ENCODE measurements around the gene UBE3D.

UBE3D gene

DNA sequence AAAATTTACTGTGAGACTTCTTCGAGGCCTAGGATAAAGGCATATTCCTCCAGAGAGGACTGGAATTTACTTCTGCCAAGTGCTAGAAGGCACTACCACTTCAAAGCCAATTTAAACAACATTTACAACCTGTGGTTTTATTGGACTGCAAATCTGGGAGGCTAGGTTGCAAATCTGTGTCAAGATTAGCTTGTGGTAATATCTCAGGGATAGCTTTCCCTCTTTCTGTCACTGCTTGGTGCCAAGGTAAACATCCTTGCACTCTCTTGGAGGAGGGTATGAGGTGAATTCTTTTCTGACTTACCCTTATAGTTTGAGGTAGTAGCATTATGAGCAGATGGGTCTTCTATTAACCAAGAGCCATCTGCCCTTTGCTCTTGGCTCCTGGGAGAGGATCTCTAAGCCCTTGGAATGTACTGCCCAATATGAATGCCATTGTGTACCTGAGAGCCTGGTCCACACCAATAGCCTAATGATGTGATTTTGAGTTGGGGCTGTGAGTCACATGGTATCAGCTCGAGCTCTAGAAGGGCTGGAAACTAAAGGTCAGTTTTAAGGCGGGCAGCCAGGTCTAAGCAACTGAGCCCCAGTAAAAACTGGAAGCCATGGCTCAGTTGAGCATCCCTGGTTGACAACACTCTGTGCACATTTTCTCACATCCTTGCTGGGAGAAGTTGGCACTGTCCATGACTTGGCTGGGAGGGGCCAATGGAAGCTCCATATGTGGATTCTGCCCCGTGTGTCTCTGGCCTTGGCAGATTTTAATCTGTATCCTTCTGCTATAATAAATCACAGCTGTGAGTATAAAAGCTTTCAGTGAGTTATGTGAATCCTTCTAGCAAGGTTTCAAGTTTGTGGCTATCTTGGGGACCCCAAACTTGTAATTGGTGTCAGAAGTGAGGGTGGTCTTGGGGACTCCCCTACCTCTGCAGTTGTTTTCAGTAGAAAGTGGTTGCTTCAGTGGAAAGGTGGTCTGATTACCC is 188.1 kb downstream of the UBE3D start (continued):
- TF ChIP-seq, protein P1, sequence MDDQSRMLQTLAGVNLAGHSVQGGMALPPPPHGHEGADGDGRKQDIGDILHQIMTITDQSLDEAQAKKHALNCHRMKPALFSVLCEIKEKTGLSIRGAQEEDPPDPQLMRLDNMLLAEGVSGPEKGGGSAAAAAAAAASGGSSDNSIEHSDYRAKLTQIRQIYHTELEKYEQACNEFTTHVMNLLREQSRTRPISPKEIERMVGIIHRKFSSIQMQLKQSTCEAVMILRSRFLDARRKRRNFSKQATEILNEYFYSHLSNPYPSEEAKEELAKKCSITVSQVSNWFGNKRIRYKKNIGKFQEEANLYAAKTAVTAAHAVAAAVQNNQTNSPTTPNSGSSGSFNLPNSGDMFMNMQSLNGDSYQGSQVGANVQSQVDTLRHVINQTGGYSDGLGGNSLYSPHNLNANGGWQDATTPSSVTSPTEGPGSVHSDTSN (CRISPR knock-in tag; IDR thresholded peaks at IDR 0.05), result no peak
- no peak for TF ChIP-seq ZNF747 (tag by site-specific recombination; IDR thresholded peaks at IDR 0.05)
- peak; percentile 99 for TF ChIP-seq FEZF1 (tag by site-specific recombination; IDR thresholded peaks at IDR 0.05)
- no peak for TF ChIP-seq ZNF266 (tag by site-specific recombination; IDR thresholded peaks at IDR 0.05; ENCODE audit: low read depth)
- TF ChIP-seq, protein P2, sequence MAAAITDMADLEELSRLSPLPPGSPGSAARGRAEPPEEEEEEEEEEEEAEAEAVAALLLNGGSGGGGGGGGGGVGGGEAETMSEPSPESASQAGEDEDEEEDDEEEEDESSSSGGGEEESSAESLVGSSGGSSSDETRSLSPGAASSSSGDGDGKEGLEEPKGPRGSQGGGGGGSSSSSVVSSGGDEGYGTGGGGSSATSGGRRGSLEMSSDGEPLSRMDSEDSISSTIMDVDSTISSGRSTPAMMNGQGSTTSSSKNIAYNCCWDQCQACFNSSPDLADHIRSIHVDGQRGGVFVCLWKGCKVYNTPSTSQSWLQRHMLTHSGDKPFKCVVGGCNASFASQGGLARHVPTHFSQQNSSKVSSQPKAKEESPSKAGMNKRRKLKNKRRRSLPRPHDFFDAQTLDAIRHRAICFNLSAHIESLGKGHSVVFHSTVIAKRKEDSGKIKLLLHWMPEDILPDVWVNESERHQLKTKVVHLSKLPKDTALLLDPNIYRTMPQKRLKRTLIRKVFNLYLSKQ (tag by site-specific recombination; IDR thresholded peaks at IDR 0.05; ENCODE audit: borderline replicate concordance), result no peak
- TF ChIP-seq, protein P3, sequence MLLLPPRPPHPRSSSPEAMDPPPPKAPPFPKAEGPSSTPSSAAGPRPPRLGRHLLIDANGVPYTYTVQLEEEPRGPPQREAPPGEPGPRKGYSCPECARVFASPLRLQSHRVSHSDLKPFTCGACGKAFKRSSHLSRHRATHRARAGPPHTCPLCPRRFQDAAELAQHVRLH (tag by site-specific recombination; IDR thresholded peaks at IDR 0.05), result peak; percentile 97
- TF ChIP-seq, protein P4, sequence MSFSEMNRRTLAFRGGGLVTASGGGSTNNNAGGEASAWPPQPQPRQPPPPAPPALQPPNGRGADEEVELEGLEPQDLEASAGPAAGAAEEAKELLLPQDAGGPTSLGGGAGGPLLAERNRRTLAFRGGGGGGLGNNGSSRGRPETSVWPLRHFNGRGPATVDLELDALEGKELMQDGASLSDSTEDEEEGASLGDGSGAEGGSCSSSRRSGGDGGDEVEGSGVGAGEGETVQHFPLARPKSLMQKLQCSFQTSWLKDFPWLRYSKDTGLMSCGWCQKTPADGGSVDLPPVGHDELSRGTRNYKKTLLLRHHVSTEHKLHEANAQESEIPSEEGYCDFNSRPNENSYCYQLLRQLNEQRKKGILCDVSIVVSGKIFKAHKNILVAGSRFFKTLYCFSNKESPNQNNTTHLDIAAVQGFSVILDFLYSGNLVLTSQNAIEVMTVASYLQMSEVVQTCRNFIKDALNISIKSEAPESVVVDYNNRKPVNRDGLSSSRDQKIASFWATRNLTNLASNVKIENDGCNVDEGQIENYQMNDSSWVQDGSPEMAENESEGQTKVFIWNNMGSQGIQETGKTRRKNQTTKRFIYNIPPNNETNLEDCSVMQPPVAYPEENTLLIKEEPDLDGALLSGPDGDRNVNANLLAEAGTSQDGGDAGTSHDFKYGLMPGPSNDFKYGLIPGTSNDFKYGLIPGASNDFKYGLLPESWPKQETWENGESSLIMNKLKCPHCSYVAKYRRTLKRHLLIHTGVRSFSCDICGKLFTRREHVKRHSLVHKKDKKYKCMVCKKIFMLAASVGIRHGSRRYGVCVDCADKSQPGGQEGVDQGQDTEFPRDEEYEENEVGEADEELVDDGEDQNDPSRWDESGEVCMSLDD (tag by site-specific recombination; IDR thresholded peaks at IDR 0.05), result no peak
- peak; percentile 27 for TF ChIP-seq ZNF510 (tag by site-specific recombination; IDR thresholded peaks at IDR 0.05; ENCODE audit: insufficient replicate concordance)
- TF ChIP-seq, protein P5, sequence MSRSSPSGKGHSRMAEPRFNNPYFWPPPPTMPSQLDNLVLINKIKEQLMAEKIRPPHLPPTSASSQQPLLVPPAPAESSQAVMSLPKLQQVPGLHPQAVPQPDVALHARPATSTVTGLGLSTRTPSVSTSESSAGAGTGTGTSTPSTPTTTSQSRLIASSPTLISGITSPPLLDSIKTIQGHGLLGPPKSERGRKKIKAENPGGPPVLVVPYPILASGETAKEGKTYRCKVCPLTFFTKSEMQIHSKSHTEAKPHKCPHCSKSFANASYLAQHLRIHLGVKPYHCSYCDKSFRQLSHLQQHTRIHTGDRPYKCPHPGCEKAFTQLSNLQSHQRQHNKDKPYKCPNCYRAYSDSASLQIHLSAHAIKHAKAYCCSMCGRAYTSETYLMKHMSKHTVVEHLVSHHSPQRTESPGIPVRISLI (tag by site-specific recombination; IDR thresholded peaks at IDR 0.05), result no peak
- no peak for TF ChIP-seq ZNF585B (tag by site-specific recombination; IDR thresholded peaks at IDR 0.05)
- TF ChIP-seq ZFP3 (tag by site-specific recombination; IDR thresholded peaks at IDR 0.05; ENCODE audit: low read depth), result no peak; the same call in 1 of the 2 replicates
- TF ChIP-seq ZNF623 (tag by site-specific recombination; IDR thresholded peaks at IDR 0.05), result no peak
- no peak for TF ChIP-seq ZNF292 (tag by site-specific recombination; IDR thresholded peaks at IDR 0.05; ENCODE audit: borderline replicate concordance, low read depth)
- TF ChIP-seq ZNF239 (tag by site-specific recombination; IDR thresholded peaks at IDR 0.05), result 0 out of 2 replicates have a peak, but pooled peaks have one; percentile 32
- no peak for TF ChIP-seq ZNF670 (tag by site-specific recombination; IDR thresholded peaks at IDR 0.05; ENCODE audit: low read depth)
- no peak for TF ChIP-seq PRDM1 (tag by site-specific recombination; IDR thresholded peaks at IDR 0.05)
- no peak for TF ChIP-seq ZFP41 (tag by site-specific recombination; IDR thresholded peaks at IDR 0.05; ENCODE audit: borderline replicate concordance)
- TF ChIP-seq, protein P6, sequence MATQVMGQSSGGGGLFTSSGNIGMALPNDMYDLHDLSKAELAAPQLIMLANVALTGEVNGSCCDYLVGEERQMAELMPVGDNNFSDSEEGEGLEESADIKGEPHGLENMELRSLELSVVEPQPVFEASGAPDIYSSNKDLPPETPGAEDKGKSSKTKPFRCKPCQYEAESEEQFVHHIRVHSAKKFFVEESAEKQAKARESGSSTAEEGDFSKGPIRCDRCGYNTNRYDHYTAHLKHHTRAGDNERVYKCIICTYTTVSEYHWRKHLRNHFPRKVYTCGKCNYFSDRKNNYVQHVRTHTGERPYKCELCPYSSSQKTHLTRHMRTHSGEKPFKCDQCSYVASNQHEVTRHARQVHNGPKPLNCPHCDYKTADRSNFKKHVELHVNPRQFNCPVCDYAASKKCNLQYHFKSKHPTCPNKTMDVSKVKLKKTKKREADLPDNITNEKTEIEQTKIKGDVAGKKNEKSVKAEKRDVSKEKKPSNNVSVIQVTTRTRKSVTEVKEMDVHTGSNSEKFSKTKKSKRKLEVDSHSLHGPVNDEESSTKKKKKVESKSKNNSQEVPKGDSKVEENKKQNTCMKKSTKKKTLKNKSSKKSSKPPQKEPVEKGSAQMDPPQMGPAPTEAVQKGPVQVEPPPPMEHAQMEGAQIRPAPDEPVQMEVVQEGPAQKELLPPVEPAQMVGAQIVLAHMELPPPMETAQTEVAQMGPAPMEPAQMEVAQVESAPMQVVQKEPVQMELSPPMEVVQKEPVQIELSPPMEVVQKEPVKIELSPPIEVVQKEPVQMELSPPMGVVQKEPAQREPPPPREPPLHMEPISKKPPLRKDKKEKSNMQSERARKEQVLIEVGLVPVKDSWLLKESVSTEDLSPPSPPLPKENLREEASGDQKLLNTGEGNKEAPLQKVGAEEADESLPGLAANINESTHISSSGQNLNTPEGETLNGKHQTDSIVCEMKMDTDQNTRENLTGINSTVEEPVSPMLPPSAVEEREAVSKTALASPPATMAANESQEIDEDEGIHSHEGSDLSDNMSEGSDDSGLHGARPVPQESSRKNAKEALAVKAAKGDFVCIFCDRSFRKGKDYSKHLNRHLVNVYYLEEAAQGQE (tag by site-specific recombination; IDR thresholded peaks at IDR 0.05), result no peak
- peak; percentile 96 for TF ChIP-seq ZXDB (tag by site-specific recombination; IDR thresholded peaks at IDR 0.05)
- no peak for TF ChIP-seq ZNF391 (tag by site-specific recombination; IDR thresholded peaks at IDR 0.05; ENCODE audit: borderline replicate concordance, low read depth)
- no peak for TF ChIP-seq ZNF660 (tag by site-specific recombination; IDR thresholded peaks at IDR 0.05)
- TF ChIP-seq, protein P7, sequence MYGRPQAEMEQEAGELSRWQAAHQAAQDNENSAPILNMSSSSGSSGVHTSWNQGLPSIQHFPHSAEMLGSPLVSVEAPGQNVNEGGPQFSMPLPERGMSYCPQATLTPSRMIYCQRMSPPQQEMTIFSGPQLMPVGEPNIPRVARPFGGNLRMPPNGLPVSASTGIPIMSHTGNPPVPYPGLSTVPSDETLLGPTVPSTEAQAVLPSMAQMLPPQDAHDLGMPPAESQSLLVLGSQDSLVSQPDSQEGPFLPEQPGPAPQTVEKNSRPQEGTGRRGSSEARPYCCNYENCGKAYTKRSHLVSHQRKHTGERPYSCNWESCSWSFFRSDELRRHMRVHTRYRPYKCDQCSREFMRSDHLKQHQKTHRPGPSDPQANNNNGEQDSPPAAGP (tag by site-specific recombination; IDR thresholded peaks at IDR 0.05), result no peak
- TF ChIP-seq ZNF184 (tag by site-specific recombination; IDR thresholded peaks at IDR 0.05), result no peak
- TF ChIP-seq ZNF157 (tag by site-specific recombination; IDR thresholded peaks at IDR 0.05), result no peak
- TF ChIP-seq, protein P8, sequence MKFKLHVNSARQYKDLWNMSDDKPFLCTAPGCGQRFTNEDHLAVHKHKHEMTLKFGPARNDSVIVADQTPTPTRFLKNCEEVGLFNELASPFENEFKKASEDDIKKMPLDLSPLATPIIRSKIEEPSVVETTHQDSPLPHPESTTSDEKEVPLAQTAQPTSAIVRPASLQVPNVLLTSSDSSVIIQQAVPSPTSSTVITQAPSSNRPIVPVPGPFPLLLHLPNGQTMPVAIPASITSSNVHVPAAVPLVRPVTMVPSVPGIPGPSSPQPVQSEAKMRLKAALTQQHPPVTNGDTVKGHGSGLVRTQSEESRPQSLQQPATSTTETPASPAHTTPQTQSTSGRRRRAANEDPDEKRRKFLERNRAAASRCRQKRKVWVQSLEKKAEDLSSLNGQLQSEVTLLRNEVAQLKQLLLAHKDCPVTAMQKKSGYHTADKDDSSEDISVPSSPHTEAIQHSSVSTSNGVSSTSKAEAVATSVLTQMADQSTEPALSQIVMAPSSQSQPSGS (tag by site-specific recombination; IDR thresholded peaks at IDR 0.05; ENCODE audit: low read depth), result no peak

Measured in HEK293 (cell line).